HG02678 (cell line): Measurements from ENCODE around the gene LCN15.
"Not testable (repeated sequence)": the region's sequence is repeated elsewhere in the genome, so short reads cannot be mapped to it uniquely, and the experiment has no call there.

Experiments
- ATAC-seq: cut with Tn5 transposase; IDR thresholded peaks from one replicate; pipeline ENCODE4 v1.9.1; 2021; ENCODE audit warnings: mild to moderate bottlenecking, moderate library complexity; ENCODE audit not compliant: unreplicated experiment

LCN15 gene

DNA sequence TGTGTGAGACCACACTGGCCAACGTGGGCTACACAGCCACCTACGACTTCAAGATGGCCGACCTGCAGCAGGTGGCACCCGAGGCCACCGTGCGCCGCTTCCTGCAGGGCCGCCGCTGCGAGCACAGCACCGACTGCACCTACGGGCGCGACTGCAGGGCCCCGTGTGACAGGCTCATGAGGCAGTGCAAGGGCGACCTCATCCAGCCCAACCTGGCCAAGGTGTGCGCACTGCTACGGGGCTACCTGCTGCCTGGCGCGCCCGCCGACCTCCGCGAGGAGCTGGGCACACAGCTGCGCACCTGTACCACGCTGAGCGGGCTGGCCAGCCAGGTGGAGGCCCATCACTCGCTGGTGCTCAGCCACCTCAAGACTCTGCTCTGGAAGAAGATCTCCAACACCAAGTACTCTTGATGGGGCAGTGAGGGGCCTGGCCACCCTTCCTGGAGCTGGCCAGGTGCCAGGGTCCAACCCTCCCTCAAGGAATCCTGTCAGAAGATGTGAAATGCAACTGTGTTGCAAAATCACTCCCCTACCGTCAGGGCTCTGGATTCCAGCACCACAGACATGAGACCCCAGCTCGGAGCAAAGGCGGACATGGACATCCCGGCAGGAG is 40.8 kb downstream of the LCN15 start:
- ATAC-seq = no peak

- no peak for ATAC-seq
These were observed 41.4 kb downstream of the LCN15 start for GRCh38 chr9:136722969-136723356.

- no peak for ATAC-seq
These were observed 42.0 kb downstream of the LCN15 start for GRCh38 chr9:136722093-136722968.

DNA sequence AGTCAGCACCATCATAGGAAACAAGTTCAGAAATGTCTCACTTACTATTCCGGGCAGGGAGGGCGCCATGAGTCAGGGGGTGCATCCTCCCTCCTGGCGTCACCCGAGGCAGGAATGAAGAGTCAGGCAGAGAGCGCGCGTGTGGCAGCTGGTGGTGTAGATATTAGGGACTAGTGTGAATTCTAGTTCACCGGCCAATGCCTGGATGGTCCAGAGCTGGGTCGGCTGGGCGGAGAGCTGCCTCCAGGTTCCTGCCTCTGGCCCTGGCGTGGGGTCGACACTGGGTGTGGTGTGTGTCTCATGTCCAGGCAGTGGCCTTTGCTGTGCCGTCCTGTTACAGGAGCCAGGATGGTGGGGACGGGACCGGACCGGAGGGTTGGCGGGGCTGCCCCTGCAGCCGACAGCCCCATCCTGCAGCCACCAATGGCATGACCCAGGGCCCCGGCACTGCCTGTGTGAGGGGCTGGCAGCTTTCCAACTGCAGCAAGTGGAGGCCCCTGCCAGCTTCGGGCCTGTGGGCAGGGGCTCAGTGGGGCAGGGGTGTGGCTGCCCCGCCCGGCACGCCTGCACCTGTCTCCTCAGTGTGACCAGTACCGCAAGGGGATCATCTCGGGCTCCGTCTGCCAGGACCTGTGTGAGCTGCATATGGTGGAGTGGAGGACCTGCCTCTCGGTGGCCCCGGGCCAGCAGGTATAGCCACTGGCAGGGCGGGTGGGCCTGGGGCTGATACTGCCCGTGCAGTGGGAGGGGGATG is 42.8 kb downstream of the LCN15 start:
- no peak for ATAC-seq

GRCh38 chr9:136720898-136721338 is 43.4 kb downstream of the LCN15 start:
- ATAC-seq = no peak

- no peak for ATAC-seq
These were observed 43.9 kb downstream of the LCN15 start for GRCh38 chr9:136720251-136720897.

- ATAC-seq = no peak
These were observed 45.0 kb downstream of the LCN15 start for GRCh38 chr9:136719195-136719880.

DNA sequence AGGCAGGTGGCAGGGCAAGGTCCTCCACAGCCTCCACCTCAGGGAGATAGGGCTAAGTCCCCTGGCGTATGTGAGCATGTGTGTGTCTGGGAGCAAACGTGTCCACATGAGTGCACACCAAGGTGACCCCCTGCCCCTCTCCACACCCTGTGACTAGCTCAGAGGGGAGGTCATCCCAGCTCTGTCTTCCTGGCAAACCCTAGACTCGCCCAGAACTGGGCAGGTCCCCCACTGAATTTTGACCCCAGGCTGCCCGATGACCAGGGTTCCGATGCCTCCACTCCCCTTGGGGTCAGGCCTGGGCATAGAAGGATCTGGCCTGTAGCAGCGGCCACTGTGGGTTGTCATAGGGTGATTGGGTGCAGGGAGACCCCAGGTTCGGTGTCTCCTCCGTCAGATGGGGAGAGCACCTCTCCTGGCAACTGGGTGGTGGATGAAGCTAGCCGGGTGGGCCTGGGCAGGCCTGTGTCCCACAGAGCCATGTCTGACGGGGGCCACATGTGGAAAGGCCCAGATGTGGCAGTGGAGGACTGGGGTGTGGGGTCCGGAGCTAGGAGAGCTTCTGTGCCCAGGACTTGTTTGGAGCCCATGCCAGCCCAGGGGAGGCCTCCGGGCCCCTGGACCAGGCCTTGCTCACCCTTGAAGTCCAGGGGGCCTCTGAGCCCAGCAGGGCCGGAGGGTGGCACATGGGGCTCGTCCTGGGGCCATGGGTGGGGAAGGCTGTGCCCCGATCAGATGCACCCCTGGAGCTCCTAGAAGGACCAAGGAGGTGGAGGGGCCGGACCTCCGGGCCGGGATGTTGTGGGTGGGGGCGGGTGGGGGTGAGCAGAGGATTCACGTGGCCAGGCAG is 45.7 kb downstream of the LCN15 start:
- ATAC-seq = no peak

GRCh38 chr9:136717399-136717798 is 46.9 kb downstream of the LCN15 start:
- ATAC-seq = no peak

DNA sequence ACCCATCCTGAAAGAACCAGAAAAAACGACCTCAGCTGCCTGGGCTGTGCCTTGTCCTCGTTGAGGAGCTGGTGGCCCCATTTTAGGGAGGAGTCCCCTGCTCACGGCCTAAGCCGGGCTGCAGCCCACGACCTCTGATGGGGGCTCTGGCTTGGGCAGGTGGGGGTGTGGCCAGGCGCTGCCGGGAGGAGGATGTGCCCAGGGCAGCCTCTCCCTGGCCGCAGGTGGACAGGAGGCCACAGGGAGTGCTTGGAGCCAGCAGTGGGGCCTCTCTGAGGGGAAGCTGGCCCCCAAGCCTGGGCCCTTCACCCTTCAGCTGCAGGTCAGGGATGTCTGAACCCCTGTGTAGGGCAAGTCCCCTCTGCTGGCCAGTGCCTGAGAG is 49.4 kb downstream of the LCN15 start:
- ATAC-seq = no peak

GRCh38 chr9:136714096-136714892 is 50.0 kb downstream of the LCN15 start:
- ATAC-seq = no peak

DNA sequence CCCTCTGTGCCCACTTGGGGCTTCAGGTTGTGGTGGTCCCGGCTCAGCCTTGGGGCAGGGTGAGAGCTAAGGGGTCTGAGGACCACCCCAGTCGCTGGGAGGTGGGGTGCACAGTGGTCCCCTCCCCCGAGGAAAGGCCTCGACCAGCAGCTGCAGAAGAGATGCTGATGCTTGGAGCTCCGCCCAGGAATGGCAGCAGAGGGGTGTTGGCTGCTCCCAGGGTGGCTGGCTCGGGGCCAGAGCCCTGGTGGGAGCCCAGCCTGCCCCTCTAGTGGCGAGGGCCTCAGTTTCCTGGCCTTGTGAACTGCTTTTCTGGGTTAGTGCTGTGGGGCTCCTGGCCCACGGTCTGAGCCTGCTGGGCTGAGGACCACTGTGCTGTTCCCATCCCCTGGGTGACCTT is 50.8 kb downstream of the LCN15 start:
- ATAC-seq = no peak

DNA sequence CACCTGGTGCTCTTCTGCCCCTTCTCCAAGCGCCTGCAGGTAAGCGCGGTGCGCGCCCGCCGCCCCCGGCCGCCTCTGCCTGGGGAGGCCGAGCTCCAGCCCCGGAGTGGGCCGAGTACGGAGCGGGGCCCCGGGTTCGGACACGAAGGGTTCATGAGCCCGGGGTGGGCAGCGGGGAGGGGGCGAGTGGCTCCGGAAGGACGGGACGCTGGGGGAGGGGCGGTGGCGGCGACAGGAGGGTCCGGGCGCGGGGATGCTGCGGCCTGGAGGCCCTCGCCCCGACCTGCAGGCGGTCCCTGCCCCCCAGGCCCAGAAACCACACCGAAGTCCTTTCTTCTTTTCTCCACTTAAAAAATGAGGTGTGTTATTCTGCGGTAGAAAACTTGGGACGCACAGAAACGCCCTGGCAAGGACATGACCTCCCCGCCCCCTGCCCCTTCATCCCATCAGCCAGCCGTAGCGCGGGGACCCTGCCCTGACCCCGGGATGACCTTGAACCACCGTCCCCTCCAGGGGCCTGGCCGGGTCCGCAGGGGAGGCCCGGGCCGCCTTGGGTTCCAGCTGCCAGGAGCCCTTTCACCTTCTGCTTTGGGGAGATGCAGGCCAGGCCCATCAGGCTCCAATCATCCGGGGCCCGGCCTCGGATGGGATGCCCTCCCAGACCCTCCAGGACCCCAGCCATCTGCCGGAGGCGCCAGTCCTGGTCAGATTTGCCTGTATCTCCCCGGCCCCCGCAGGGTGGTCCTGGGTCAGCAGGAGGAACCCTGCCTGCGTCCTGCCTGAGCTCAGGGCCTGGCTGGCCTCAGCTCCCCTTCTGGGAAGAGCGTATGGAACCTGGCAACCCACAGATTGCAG is 51.4 kb downstream of the LCN15 start:
- ATAC-seq = no peak

GRCh38 chr9:136711751-136712689 is 52.3 kb downstream of the LCN15 start, which contains the start of gene DIPK1B:
Gene DIPK1B (plus strand): TSS chr9:136712572. CDS start chr9:136712666, 94 bp downstream.
- no peak for ATAC-seq

- ATAC-seq = not testable (repeated sequence)
These were observed 53.1 kb downstream of the LCN15 start for GRCh38 chr9:136711219-136711648.

DNA sequence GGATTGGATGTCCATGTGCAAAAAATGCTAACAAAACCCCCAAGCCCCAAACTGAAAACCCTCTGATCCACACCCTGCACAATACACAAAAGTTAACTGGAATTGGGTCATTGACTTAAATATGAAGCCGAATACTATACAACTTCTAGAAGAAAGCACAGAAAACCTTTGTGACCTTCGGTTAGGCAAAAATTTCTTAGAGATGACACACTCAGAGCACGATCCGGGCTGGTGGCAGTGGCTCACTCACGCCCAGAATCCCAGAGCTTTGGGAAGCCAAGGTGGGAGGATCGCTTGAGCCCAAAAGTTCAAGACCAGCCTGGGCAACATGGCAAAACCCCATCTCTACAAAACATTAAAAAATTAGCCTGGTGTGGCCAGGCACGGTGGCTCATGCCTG is 53.8 kb downstream of the LCN15 start:
- no peak for ATAC-seq
